ENCODE results near the gene ELSPBP1. TPM values are rescaled to one million over a fixed set of nuclear protein-coding genes. Genes with fewer than 3 reads are reported as not detected.
"Not testable (repeated sequence)": the region's sequence is repeated elsewhere in the genome, so short reads cannot be mapped to it uniquely, and the experiment has no call there.

ELSPBP1 gene
- not detected for total RNA-seq

DNA sequence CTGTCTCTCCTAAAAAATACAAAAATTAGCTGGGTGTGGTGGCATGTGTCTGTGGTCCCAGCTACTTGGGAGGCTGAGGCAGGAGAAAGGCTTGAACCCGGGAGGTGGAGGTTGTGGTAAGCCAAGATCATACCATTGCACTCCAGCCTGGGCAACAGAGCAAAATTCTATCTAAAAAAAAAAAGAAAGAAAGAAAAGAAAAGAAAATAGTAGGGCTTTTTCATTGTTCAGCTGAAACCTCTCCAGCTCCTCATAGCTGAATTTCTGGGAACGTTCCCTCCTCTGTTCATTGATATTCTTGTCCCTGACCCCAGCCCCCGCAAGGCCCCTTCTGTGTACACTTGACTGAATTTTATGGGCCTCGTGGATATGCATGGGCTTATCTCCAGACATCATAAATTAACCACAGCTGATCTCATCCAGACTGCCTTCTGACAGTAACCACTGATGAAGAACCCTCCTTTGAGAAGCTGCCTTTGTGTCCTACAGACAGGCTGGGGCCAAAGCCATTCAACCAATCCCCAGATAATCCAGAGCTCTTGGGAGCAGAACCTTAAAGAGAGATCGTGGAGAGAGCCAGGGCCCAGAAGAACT is at the start of gene ELSPBP1:
ELSPBP1 (plus strand) TSS at position 424 of the 594 bp plus-strand sequence. CDS start 14,036 bp downstream, outside the sequence.
- no peak within 1 kb of the TSS for H3K9ac ChIP-seq (ENCODE audit: low read depth in 2 of 2, low read length in 2 of 2)
- H3K4me1 ChIP-seq, result no peaks in the 10 kb centered on the region
- H3K4me3 ChIP-seq, result no peak within 1 kb of the TSS
- no peaks in the 10 kb centered on the region for H3K27me3 ChIP-seq
- no peaks in the 10 kb centered on the region for H3K36me3 ChIP-seq
- DNase-seq, result no peak
- H3K9me3 ChIP-seq, result no peaks in the 10 kb centered on the region
- TF ChIP-seq, protein P1, sequence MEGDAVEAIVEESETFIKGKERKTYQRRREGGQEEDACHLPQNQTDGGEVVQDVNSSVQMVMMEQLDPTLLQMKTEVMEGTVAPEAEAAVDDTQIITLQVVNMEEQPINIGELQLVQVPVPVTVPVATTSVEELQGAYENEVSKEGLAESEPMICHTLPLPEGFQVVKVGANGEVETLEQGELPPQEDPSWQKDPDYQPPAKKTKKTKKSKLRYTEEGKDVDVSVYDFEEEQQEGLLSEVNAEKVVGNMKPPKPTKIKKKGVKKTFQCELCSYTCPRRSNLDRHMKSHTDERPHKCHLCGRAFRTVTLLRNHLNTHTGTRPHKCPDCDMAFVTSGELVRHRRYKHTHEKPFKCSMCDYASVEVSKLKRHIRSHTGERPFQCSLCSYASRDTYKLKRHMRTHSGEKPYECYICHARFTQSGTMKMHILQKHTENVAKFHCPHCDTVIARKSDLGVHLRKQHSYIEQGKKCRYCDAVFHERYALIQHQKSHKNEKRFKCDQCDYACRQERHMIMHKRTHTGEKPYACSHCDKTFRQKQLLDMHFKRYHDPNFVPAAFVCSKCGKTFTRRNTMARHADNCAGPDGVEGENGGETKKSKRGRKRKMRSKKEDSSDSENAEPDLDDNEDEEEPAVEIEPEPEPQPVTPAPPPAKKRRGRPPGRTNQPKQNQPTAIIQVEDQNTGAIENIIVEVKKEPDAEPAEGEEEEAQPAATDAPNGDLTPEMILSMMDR (IDR thresholded peaks at IDR 0.05), result no peak
- H3K27ac ChIP-seq, result no peak within 1 kb of the TSS
- intact Hi-C loops (cut with DNase I), result no loop called here

DNA sequence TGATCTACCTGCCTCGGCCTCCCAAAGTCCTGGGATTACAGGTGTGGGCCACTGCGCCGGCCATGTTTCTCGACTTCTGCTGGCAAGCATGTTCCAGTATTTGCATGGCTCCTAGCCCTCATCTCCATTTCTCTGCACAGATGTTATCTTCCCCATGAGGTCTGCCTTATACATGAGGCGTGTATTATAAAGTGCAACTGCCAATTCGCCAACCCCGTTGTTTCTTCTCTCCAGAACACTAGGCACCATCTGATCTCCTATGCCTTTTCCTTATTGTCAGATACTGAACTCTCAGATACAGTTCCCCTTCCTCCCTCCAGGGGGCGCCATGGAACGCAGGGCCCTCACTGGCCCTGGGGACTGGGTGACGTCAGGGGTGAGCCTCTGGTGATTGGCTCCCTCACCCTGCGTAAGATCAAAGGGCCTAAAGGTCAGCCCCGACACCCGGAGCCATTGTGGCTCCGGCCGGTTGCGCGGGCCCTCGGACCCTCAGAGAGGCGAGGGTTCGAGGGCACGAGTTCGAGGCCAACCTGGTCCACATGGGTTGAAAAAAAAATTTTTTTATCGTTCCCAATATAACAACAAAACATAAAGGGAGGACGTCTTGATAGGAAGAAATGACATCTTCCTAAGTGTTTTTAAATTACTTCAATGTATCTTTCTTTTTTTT is 44.4 kb upstream of the ELSPBP1 start:
- intact Hi-C loops (cut with DNase I); H3K36me3 ChIP-seq; H3K4me3 ChIP-seq; DNase-seq; H3K9ac ChIP-seq (ENCODE audit: low read depth in 2 of 2, low read length in 2 of 2); H3K9me3 ChIP-seq; H3K27ac ChIP-seq; H3K4me1 ChIP-seq; H3K27me3 ChIP-seq: not testable (repeated sequence)

DNA sequence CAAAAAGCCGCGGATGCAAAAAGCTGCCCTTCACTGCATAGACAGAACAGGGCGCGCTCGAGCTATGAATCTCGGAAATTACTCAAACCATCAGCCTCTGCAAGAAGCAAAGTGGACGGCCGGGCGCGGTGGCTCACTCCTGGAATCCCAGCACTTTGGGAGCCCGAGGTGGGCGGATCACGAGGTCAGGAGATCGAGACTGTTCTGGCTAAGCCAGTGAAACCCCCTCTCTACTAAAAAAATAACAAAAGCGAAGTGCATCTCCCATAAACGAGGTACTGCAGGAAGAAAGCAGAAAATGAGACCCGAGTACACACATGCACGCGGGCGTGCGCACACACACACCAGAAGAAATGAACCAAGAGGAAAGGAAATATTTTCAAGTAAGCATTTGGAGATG is 42.3 kb upstream of the ELSPBP1 start:
- H3K9me3 ChIP-seq; H3K4me3 ChIP-seq; H3K27ac ChIP-seq; DNase-seq; H3K27me3 ChIP-seq; H3K9ac ChIP-seq (ENCODE audit: low read depth in 2 of 2, low read length in 2 of 2); intact Hi-C loops (cut with DNase I); H3K36me3 ChIP-seq; H3K4me1 ChIP-seq: not testable (repeated sequence)

DNA sequence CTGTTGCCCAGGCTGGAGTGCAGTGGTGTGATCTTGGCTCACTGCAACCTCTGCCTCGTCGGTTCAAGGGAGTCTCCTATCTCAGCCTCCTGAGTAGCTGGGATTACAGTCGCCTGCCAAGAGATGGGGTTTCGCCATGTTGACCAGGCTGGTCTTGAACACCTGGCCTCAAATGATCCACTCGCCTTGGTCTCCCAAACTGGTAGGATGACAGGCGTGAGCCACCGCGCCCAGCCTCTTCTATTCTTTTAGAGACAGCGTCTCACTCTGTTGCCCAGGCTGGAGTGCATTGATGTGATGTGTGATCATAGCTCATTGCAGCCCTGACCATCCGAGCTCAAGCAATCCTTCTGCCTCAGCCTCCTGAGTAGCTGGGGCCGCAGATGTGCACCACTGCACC is 38.5 kb upstream of the ELSPBP1 start:
- H3K4me1 ChIP-seq; H3K27ac ChIP-seq; H3K27me3 ChIP-seq; DNase-seq; H3K9ac ChIP-seq (ENCODE audit: low read depth in 2 of 2, low read length in 2 of 2); H3K4me3 ChIP-seq; H3K9me3 ChIP-seq; intact Hi-C loops (cut with DNase I); H3K36me3 ChIP-seq: not testable (repeated sequence)

DNA sequence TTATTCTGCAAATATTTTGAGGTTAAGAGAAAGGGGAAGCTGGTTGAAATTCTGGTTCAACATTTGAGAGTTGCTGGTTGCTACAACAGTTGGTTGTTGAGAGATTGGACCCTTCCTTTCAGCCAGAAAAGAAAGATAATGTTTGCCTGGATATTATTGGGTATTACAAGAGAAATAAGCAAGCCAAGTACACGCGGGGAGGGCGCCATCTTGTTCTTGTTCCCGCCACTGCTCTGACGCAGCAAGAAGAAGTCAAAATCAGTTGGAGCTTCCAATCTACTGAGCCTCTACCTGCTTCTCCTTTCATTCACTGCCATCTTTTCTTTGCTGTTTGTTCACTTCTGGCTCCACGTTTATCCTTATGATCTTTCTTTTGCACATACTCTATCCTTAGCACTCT is 20.9 kb upstream of the ELSPBP1 start:
- H3K27me3 ChIP-seq, result no peaks in the 10 kb centered on the region
- TF ChIP-seq, protein P1 (IDR thresholded peaks at IDR 0.05), result no peak
- DNase-seq, result no peak
- H3K36me3 ChIP-seq, result no peaks in the 10 kb centered on the region
- H3K9me3 ChIP-seq, result no peaks in the 10 kb centered on the region
- no peak overlapping the region for H3K9ac ChIP-seq (ENCODE audit: low read depth in 2 of 2, low read length in 2 of 2)
- no peaks in the 10 kb centered on the region for H3K4me1 ChIP-seq
- H3K27ac ChIP-seq, result no peak overlapping the region
- intact Hi-C loops (cut with DNase I), result no loop called here
- H3K4me3 ChIP-seq, result no peak overlapping the region

DNA sequence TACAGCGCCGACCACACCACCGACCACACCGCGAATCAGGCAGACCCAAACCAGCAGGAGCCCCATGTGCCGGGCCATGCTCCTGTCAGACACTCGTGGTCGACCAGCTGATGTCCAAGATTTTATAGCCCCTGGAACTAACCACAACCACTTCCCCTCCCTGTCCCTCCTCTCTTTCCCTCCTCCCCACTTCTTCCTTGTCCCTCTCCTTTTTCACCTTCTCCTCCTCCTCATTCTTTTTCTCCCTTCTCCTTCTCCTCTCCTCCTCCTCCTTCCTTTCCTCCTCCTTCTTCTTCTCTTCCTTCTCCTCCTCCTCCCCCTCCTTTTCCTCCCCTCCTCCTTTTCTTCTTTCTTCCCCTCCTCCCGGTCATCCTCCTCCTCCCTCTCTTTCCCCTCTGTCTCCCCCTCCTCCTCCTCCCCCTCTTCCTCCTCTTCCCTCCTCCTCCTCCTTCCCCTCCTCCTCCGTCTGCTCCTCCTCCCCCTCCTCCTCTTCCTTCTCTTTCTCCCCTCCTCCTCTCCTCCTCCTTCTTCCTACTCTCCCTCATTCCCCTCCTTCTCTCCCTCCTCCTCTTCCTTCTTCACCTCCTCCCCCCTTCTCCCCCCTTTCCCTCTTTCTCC is 3.1 kb upstream of the ELSPBP1 start:
- H3K27ac ChIP-seq, result no peak overlapping the region
- TF ChIP-seq, protein P1 (IDR thresholded peaks at IDR 0.05), result no peak
- intact Hi-C loops (cut with DNase I), result no loop called here
- no peak for DNase-seq
- H3K9ac ChIP-seq (ENCODE audit: low read depth in 2 of 2, low read length in 2 of 2), result no peak overlapping the region
- no peaks in the 10 kb centered on the region for H3K4me1 ChIP-seq
- H3K4me3 ChIP-seq, result no peak overlapping the region
- no peaks in the 10 kb centered on the region for H3K27me3 ChIP-seq
- no peaks in the 10 kb centered on the region for H3K36me3 ChIP-seq
- no peaks in the 10 kb centered on the region for H3K9me3 ChIP-seq

DNA sequence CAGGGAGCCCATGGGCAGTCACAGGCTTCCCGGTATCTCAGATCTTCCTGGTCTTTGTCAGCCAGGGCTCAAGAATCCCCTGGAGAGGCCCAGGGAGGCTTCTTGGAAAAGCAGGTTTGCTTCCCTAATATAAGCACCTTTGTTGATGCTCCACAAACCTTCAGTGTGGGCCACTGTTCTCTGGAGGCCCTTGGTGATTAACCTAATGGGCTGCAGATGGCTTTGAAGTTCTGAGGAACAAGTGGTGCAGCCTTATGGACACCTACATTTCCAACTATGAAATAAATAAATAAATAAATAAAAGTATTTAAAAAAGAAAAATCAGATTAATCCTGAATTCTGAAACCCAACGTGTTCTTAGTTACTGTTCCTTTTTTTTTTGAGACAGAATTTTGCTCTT is 2.4 kb upstream of the ELSPBP1 start, which contains the start of gene BSPH1:
BSPH1 (minus strand) TSS at position 101 of the 400 bp plus-strand sequence; CDS start at position 12, 89 bp downstream.
- intact Hi-C loops (cut with DNase I), result no loop called here
- DNase-seq, result no peak
- Histone ChIP-seq H3K36me3 (no peaks in the 10 kb centered on the region), H3K27ac (no peak within 1 kb of the TSS), H3K9ac (ENCODE audit: low read depth in 2 of 2, low read length in 2 of 2) (no peak within 1 kb of the TSS), H3K27me3 (no peaks in the 10 kb centered on the region), H3K4me1 (no peaks in the 10 kb centered on the region), H3K4me3 (no peak within 1 kb of the TSS), H3K9me3 (no peaks in the 10 kb centered on the region)
- TF ChIP-seq, protein P1 (IDR thresholded peaks at IDR 0.05), result no peak

All from colonic mucosa (tissue), 4 donors.